Measurements from ENCODE around the gene ADAM10.
"Not testable (repeated sequence)": the region's sequence is repeated elsewhere in the genome, so short reads cannot be mapped to it uniquely, and the experiment has no call there.

Gene ADAM10

GRCh38 chr15:58608129-58608590 is 141.3 kb downstream of the ADAM10 start:
- FAIRE-seq (no peak), DNase-seq (ENCODE audit: insufficient read length, low spot score) (no peak)
- no peak for TF ChIP-seq POLR2A (IDR thresholded peaks at IDR 0.05; ENCODE audit: low read depth, low read length)

GRCh38 chr15:58606577-58607080 is 142.9 kb downstream of the ADAM10 start:
- FAIRE-seq = no peak
- no peak for TF ChIP-seq POLR2A (IDR thresholded peaks at IDR 0.05; ENCODE audit: low read depth, low read length)
- DNase-seq (ENCODE audit: insufficient read length, low spot score) = no peak

GRCh38 chr15:58605931-58606530 is 143.5 kb downstream of the ADAM10 start:
- TF ChIP-seq POLR2A (IDR thresholded peaks at IDR 0.05; ENCODE audit: low read depth, low read length) = no peak
- FAIRE-seq (no peak), DNase-seq (ENCODE audit: insufficient read length, low spot score) (no peak)

- DNase-seq (ENCODE audit: insufficient read length, low spot score) (no peak), FAIRE-seq (no peak)
- TF ChIP-seq POLR2A (IDR thresholded peaks at IDR 0.05; ENCODE audit: low read depth, low read length) = no peak
Observed at GRCh38 chr15:58604455-58604923, 145.0 kb downstream of the ADAM10 start.

- FAIRE-seq; DNase-seq (ENCODE audit: insufficient read length, low spot score): not testable (repeated sequence)
Observed at GRCh38 chr15:58603927-58604326, 145.6 kb downstream of the ADAM10 start.

GRCh38 chr15:58602823-58603222 is 146.7 kb downstream of the ADAM10 start:
- no peak for FAIRE-seq
- no peak for DNase-seq (ENCODE audit: insufficient read length, low spot score)
- TF ChIP-seq POLR2A (IDR thresholded peaks at IDR 0.05; ENCODE audit: low read depth, low read length) = no peak

- no peak for DNase-seq (ENCODE audit: insufficient read length, low spot score)
- no peak for TF ChIP-seq POLR2A (IDR thresholded peaks at IDR 0.05; ENCODE audit: low read depth, low read length)
- FAIRE-seq = no peak
Observed at GRCh38 chr15:58598829-58599210, 150.7 kb downstream of the ADAM10 start.

- FAIRE-seq = no peak
- TF ChIP-seq POLR2A (IDR thresholded peaks at IDR 0.05; ENCODE audit: low read depth, low read length) = no peak
- no peak for DNase-seq (ENCODE audit: insufficient read length, low spot score)
Observed at GRCh38 chr15:58597943-58598828, 151.3 kb downstream of the ADAM10 start.

- no peak for FAIRE-seq
Observed at GRCh38 chr15:58595516-58596263, 153.8 kb downstream of the ADAM10 start.

GRCh38 chr15:58594898-58595297 is 154.6 kb downstream of the ADAM10 start:
- DNase-seq (ENCODE audit: insufficient read length, low spot score) (no peak), FAIRE-seq (no peak)
- no peak for TF ChIP-seq POLR2A (IDR thresholded peaks at IDR 0.05; ENCODE audit: low read depth, low read length)

More at GRCh38 chr15:58595516-58596263, 153.8 kb downstream of the ADAM10 start:
- no peak for DNase-seq (ENCODE audit: insufficient read length, low spot score)
- TF ChIP-seq POLR2A (IDR thresholded peaks at IDR 0.05; ENCODE audit: low read depth, low read length) = no peak

- DNase-seq (ENCODE audit: insufficient read length, low spot score) (no peak), FAIRE-seq (no peak)
- TF ChIP-seq POLR2A (IDR thresholded peaks at IDR 0.05; ENCODE audit: low read depth, low read length) = no peak
Observed at GRCh38 chr15:58593870-58594269, 155.6 kb downstream of the ADAM10 start.

- no peak for TF ChIP-seq POLR2A (IDR thresholded peaks at IDR 0.05; ENCODE audit: low read depth, low read length)
- DNase-seq (ENCODE audit: insufficient read length, low spot score) (no peak), FAIRE-seq (no peak)
Observed at GRCh38 chr15:58590926-58591325, 158.6 kb downstream of the ADAM10 start.

- DNase-seq (ENCODE audit: insufficient read length, low spot score) (no peak), FAIRE-seq (no peak)
- no peak for TF ChIP-seq POLR2A (IDR thresholded peaks at IDR 0.05; ENCODE audit: low read depth, low read length)
Observed at GRCh38 chr15:58590236-58590635, 159.3 kb downstream of the ADAM10 start.

GRCh38 chr15:58589047-58589446 is 160.5 kb downstream of the ADAM10 start:
- no peak for FAIRE-seq
- no peak for DNase-seq (ENCODE audit: insufficient read length, low spot score)
- no peak for TF ChIP-seq POLR2A (IDR thresholded peaks at IDR 0.05; ENCODE audit: low read depth, low read length)
